NCI-H1436 treated with DMSO at 0.1 percent for 48 hours (cell line): Measurements from ENCODE around the gene EYS.
"Not testable (repeated sequence)": the region's sequence is repeated elsewhere in the genome, so short reads cannot be mapped to it uniquely, and the experiment has no call there.

Experiments used
- DNase-seq: peaks from one replicate; lab custom pipeline; 2025; lab: John Stamatoyannopoulos, UW

The EYS gene

DNA sequence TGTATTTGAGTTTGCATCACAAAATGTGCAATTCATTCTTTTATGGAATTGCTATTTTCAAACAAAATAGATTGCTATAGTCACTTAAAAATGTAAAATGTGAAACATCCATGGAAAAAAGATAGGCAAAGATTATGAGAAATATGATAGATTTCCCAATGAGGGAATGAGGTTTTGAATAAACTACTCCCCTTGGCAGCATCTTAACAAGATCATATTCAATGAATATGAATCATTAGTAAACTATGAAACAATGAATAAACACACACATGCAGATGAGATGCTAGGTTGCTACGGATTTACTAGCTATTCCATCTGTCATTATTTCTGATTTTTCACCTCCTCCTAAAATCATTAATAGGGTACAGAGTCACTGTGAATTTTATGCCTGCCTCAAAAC is 1669.6 kb downstream of the EYS start:
- no peak for DNase-seq

DNA sequence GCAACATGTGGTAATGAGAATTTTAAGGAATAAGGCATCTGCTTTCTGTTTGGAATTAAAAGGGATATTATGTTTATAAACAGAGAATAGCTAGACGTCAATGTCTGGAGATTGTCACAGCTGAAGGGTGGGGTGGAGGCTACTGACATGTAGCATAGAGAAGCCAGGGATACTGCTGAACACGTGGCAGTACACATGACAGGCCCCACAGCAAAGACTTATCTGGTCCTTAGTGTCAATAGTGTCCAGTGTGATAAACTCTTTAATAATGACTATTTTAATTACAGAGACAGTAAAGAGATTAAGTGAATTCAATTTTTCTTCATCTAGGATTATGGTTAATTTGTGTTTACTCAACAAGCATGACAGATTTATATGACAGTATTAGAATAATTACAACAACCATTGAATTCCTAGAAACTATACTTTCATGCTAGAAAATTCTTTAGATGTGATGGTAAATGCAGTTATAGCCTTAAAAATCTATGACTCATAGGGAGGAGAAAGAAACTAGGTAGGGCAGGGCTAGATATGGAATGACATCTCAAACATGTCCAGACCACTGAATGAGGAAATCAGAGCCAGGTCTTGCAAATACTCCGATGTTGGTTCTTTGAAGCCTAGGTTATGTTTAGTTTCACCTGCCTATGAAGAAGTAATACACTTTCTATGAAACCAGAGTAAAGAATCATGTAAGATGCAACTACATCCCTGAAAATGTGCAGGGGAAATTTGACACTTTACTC is 1671.9 kb downstream of the EYS start:
- no peak for DNase-seq

DNA sequence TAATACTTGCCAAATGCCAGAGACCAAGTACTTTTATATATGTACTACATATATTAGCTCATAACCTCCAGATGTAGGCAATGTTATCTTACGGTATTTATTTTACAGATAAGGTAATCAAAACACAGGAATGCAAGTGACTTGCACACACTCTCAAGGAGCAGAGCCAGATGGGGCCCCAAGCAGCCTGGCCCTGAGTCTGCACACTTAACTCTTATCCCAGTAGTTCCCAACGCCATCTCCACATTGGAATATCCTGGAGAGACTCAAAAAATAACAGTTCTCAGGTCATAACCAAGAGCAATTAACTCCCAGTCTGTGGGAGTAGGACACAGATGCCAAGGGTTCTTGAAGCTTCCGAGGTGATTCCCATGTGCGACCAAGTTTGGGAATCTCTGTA is 1672.7 kb downstream of the EYS start:
- DNase-seq: no peak

DNA sequence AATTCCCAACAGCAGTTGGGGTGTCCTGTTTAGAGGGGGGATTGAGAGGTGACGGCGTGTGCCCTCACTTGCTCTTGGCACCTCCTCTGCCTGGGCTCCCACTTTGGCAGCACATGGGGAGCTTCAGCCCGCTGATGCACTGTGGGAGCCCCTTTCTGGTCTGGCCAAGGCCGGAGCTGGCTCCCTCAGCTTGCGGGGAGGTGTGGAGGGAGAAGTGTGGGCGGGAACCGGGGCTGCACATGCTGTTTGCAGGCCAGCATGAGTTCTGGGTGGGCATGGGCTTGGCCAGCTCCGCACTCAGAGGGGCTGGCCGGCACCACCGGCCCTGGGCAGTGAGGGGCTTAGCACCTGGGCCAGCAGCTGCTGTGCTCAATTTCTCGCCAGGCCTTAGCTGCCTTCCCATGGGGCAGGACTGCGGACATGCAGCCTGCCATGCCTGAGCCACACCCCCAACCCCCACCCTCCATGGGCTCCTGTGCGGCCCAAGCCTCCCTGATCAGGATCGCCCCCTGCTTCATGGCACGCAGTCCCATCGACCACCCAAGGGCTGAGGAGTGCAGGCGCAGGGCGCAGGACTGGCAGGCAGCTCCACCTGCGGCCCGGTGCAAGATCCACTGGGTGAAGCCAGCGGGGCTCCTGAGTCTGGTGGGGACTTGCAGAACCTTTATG is 1675.9 kb downstream of the EYS start:
- not testable (repeated sequence) for DNase-seq

DNA sequence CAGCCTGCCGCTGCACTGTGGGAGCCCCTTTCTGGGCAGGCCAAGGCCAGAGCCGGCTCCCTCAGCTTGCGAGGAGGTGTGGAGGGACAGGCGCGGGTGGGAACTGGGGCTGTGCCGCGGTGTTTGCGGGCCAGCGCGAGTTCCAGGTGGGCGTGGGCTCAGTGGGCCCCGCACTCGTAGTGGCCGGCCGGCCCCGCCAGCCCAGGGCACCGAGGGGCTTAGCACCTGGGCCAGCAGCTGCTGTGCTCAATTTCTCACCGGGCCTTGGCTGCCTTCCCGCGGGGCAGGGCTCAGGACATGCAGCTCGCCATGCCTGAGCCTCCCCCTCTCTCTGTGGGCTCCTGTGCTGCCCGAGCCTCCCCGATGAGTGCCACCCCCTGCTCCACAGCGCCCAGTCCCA is 1683.3 kb downstream of the EYS start:
- no peak for DNase-seq

DNA sequence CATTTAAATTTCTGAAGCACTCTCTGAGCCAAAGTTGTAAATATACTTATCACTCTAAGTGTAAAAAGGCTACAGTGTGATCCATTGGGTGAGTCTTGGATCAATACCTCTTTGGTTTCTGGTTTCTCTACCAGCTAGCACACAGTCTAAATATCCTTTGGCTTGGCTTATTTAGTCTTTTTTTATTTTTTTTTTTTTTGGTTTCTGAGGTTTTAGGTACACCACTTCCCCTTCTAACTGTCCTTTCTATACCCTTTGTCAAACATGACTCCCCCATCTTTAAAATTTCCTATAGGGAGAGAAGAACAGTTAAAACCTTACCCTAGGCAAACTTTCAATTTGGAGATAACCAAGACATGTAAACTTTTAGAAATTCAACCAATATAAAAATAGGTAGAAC is 1692.4 kb downstream of the EYS start:
- no peak for DNase-seq

DNA sequence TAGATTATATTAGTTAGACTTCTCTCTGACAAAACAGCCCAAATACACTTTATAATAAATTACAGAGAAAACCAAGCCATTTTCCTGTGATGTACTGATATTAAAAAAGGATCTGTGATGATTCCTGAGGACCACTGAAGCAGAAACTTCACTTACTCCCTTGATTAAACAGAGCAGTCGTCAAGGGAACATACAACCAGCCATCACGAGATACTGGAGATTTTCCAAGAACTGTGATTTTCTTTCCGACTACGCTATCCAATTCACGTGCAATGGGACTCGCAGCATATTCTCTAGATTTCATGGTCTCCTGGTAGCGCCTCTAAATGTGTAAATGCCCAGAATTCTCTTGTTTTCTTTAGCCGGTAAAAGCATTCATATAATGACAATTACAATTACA is 1694.0 kb downstream of the EYS start:
- no peak for DNase-seq

DNA sequence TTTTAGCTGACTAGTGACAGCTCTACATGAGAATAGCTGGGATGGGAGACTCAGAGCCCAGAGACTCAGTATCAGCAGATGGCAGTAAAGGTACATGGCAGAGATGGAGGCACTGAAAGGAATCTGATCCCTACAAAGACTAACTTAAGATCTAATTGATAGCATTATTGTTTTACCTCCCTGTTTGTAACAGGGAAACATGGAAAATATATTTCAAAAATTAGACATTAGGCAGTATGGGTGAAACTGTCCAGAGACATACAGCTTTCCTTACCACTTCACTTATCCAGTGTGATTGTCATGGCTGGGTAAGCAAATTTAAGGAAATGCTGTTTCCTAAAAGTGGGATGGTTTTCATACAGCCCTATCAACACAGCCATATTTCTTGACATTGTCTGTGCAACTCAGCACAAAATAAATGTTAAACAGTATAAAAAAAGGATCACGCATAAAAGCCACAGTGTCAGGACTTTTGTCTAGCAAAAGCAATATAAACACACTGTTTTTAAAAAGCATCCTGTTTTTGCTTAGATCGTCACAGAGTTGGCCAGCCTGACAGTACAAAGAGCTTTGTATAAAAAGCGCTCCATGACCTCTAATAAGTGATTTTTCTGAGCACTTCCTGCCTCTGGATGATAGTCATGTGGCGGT is 1694.5 kb downstream of the EYS start:
- no peak for DNase-seq

DNA sequence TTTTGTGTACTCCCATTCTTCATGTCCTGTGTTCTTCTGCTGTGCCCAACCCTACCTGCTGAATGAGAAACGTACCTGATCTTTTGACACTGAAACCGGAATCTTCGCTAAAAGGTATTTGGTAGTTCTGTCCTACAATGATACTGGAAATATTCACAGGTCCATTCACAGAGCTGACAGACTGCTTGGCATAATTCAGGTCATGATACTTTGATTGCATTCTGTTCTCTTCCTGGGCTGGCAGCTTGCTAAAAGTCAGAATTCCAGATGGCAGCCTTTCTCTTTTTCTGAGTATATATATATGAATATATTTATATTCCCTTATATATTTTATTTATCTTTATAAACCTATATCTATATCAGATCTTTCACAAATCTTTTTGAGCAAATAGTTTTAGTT is 1696.4 kb downstream of the EYS start:
- DNase-seq: no peak

DNA sequence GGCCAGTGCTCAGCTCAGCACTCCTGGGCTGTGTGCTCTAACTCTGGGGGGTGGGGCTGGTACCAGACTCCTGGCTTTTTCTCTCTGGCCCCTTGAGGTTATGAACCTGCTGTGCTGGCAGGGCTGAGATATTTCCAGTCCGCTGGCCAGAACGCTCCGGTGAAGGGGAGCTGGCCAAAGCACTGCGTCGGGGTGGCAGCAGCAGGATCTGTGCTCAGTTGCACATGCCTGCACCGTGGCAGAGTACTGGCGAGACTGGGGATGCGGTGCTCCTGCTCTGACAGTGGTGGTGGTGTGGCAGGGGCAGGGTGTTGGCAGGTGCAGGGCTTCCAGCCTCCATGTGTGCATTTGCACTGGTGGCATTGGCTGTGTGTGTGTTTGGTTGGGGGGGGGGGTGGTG is 1697.0 kb downstream of the EYS start:
- DNase-seq: no peak

DNA sequence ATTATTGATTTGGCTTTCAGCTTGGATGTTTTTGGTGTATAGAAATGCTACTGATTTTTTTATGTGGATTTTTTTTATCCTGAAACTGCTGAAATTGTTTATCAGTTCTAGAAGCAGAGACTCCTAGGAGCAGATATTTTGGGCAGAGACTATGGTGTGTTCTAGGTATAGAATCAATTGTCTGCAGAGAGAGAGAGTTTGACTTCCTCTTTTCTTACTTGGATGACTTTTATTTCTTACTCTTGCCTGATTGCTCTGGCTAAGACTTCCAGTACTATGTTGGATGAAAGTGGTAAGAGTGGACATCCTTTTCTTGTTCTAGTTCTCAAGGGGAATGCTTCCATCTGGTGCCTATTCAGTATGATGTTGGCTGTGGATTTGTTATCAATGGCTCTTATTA is 1700.8 kb downstream of the EYS start:
- DNase-seq: no peak

DNA sequence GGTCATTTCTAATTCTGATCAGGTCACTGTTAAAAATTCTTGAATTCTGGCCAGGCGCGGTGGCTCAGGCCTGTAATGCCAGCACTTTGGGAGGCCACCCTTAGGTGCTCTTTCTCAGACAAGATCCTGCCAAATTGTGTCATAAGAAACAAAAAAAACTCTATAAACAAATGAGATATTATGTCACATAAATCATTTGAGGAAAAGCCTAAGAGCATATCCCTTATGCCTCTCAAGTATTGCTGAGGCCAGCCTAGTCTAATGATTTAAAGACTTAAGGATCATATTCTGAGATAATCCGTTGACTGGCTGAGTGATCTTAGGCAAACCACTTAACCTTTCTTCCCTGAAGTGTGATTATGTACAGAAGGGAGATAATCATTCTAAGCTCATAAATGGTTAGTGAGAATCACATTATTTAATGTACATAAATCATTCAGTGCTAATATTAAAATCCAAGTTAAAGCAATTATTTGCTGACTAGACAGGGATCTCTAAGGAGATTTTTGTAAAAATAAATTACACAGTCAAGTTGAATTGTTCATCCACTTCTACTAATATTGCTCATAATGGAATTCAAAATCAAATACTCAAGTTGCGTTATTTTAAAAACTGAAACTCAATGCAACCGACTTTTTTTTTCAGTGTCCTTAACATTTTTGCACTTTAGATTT is 1706.1 kb downstream of the EYS start:
- DNase-seq: no peak

DNA sequence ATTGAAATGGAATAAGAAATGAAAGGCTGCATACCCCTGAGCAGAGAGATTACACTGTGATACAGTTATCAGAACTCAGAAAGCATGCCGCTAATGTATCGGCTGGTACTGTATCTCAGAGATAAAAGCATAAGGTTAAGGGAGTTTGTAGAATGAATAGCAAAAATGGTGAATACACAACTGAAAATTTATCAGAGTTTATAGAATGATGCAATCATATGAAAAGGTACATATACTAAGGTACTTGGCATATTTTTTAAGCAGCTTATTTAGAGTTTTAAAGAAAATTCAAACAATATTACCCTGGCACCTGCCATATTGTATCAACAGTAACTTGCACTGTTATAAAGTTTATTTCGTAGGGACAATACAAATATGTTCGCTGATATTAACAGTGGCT is 1707.4 kb downstream of the EYS start:
- DNase-seq: no peak

DNA sequence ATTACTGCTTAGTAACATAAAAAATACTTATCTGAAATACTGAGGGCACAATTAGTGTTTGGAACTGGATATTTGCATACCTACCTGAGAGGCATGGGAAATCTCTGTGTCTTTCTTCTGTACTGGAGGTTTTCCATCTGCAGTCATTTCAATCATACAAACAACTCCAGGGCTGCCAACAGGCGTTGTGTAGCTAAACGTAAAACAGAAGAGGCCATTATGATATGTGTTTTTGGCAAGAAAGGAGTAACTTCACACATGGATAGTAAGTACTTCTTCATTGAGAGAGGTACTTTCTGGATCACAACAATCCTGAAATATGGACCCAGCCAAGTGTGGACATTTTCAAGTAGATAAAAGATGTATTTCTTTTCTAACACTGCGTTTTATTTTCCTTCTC is 1708.0 kb downstream of the EYS start:
- DNase-seq: no peak

DNA sequence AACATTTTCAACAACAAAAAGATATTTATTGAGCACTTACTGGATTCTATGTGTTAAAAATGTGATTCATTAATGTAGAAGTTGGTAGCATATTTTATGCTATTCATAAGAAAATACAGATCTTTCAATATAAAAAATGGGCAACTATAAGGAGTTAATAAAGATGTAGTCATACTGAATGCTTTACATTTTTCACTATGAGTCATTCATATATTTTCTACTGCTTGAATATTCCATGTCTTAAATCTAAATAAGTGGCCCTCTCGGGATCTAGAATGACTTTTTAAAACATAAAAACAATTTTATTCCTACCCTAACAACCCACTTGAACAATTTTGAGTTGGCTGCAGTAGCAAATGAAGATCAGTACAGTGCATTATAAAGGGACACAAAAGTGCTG is 1709.3 kb downstream of the EYS start:
- no peak for DNase-seq

DNA sequence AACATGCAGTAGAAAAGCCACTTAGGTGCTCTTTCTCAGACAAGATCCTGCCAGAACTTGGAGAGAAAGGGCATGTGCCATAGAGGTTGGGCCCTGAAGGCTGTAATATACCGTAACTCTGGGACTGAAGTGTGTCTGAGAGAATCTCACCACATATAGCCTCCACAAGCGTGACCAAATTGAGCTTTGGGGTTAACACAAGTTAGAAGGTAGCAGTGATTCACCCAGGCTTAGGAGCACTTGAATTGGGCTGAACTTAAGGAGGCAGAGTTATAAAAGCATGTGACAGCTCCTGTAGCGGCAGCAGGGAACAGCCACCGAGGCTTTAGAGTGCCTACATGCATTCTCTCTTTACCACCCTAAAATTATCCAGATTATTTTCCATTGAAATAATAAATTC is 1709.8 kb downstream of the EYS start:
- DNase-seq: no peak

DNA sequence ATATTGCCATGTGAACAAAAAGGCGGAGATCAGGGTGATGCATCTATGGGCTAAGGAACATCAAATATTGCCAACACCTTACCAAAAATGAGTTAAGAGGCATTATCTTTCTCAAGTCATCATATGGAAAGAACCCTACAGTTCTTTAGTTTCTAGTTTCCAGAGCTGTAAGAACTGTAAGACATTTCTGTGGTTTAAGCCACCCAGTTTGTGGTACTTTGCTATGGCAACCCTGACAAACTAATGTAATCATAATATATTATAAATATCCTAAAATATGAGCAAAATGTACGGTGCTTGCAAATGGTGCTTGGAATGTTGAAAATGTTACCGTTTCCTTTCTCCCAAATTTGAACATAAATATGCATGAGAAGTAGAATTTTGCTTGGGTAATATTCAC is 1721.8 kb downstream of the EYS start:
- no peak for DNase-seq

DNA sequence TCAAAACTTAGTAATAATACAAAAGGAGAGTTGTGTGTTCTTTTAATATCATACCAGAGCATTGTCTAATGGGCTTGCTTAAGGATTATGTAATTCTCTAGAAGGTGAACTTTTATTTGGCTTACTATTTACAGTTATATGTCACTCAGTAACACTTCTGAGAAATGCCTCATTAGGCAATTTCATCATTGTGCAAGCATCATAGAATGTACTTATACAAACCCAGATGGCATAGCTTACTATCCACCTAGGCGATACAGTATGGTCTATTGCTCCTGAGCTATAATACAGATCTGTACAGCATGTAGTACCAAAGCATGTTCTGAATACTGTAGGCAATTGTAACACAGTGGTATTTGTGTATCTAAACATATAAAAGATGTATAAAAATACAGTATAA is 1731.3 kb downstream of the EYS start:
- DNase-seq: no peak

DNA sequence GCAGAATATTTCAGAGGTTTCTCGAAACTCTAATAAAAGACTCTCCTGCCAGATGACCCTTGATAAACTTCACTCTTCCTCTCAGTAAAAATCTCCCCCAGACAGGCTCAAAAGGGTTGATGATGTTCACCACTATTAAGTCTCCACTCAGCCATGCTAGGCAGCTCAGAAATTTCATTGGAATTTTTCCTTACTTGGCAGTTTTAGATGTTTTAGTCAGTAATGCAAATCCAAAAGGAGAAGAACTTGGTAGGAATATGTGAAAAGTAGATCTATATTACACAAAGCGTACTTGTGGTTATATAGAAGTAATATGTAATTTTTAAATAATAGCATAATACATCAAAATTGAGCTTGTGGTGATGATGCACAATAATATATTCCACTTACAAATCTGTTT is 1738.4 kb downstream of the EYS start:
- no peak for DNase-seq

DNA sequence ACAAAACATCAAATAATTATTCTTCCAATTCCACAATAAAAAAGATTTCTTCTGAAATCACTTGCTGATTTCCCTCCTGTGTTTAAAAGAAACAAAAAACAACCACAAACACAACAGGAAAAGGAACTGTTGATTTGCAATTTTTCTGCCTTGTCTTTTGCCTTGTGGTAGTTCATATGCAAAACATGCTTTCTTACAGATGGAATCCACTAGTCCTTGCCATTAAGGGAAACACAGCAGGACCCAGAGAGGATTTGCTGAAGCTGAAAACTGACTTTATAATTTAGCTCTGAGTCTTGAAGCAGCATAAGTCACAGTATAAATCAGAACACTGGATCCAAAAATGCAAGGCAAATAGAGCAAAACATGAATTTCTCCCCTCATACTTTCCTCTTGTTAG is 1742.7 kb downstream of the EYS start:
- no peak for DNase-seq

DNA sequence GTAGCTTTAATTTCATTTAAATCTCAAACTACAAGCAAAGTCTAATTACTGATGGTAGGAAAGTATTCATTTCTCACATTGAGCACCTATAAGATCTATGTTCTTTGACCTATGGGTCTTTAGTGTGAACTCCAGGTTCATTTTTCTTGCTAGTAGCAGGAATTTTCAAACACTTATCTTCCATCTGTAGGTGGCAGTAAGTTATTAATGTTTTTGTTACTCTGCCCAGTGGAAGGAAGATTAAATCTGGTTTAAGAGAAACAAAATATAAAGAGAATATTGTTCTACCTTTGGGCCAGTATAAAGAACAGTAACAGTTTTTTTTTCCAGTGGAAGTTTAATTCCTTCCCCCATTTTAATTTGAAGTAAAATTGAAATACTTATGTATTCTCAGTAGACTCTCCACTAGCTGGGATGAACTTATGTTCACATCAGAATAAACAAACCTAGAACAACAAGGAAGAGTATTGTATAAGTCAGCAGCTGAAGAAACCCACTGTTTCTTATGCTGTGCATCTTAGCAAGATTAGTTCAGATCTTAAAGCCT is 1743.2 kb downstream of the EYS start:
- DNase-seq: no peak

DNA sequence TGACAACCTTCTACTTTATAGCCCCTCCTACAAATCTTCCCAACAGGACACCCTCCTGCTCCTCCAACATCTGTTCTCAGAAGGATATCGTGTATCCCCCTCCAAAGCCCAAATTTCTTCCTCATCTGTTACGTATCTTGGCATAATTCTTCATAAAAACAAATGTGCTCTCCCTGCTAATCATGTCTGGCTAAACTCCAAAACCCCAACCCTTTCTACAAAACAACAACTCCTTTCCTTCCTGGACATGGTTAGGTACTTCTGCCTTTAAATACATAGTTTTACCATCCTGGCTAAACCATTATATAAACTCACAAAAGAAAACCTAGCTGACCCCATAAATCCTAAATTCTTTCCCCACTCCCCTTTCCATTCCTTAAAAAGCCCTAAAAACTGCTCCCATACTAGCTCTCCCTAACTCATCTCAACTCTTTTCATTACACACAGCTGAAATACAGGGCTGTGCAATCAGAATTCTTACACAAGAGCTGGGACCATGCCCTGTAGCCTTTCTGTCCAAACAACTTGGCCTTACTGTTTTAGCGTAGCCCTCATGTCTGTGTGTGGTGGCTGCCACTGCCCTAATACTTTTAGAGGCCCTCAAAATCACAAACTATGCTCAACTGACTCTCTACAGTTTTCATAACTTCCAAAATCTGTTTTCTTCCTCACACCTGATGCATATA is 1753.5 kb downstream of the EYS start:
- not testable (repeated sequence) for DNase-seq
